Fibroblast of lung (primary cell): ENCODE measurements around the gene TEX44.

Experiments
- CTCF ChIP-seq, 2 donors: IDR thresholded peaks in 1 of 2; conservative IDR thresholded peaks in 1 of 2; 1 replicate in 1 of 2; 2 replicates in 1 of 2; pipeline ENCODE4 v1.5.1; 2011 to 2012; ENCODE audit warnings: low read length in 2 of 2, control low read depth in 1 of 2, inconsistent platforms in 1 of 2, low read depth in 1 of 2, mild to moderate bottlenecking in 1 of 2
- EZH2 ChIP-seq: IDR thresholded peaks from 2 replicates; pipeline ENCODE4 v1.5.1; 2012; ENCODE audit warnings: low read length, control low read depth, mild to moderate bottlenecking; ENCODE audit errors: missing control alignments

DNA sequence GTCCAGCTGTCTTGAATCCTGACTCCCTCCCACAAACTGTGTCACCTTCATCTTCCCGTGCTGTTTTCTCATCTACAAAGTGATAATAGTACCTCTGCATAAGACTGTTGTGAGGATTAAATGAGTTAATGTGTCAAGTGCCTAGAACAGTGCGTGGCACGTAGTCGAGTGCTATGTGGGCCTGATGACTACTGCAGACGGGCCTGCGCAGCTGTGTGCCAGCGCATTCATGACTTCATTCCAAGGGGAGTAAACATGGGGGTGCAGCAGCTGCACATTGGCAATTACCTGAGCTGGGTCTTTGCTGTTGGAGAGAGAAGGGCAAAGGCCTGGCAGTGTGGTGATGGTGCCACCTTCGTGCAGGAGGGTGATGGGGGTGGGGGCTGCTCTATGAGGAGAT is 5.0 kb downstream of the TEX44 start:
- TF ChIP-seq CTCF (conservative IDR thresholded peaks at IDR 0.05 in 1 of 2, IDR thresholded peaks at IDR 0.05 in 1 of 2; ENCODE audit: low read depth in 1 of 2, low read length in 2 of 2) (no peak), EZH2 (no peak)
